Uterus (tissue), 2 donors: Measurements from ENCODE around the gene SYNE1.
"Not testable (repeated sequence)": the region's sequence is repeated elsewhere in the genome, so short reads cannot be mapped to it uniquely, and the experiment has no call there.

ENCODE experiments used
- POLR2A ChIP-seq, 2 donors: fragments of 450-650 bp; IDR thresholded peaks; one replicate each; pipeline ENCODE4 v1.6.1; 2016; ENCODE audit warnings: antibody characterized with exemption in 2 of 2, mild to moderate bottlenecking in 1 of 2, moderate library complexity in 1 of 2
- TF ChIP-seq, protein P1 (sequence below), 4 experiments: fragments of 200-600 bp in 2 of 4; fragments of 450-650 bp in 2 of 4; sonication (generic) in 2 of 4; IDR thresholded peaks; one replicate each; pipeline ENCODE4 v1.5.1; 2016 to 2019; ENCODE audit warnings: antibody characterized with exemption in 4 of 4, mild to moderate bottlenecking in 2 of 4, moderate library complexity in 1 of 4

DNA sequence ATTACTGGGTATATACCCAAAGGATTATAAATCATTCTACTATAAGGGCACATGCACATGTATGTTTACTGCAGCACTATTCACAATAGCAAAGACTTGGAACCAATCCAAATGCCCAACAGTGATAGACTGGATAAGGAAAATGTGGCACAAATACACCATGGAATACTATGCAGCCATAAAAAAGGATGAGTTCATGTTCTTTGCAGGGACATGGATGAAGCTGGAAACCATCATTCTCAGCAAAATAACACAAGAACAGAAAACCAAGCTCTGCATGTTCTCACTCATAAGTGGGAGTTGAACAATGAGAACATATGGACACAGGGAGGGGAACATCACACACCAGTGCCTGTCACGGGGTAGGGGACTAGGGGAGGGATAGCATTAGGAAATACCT is 123.0 kb downstream of the SYNE1 start:
- TF ChIP-seq, protein P1, sequence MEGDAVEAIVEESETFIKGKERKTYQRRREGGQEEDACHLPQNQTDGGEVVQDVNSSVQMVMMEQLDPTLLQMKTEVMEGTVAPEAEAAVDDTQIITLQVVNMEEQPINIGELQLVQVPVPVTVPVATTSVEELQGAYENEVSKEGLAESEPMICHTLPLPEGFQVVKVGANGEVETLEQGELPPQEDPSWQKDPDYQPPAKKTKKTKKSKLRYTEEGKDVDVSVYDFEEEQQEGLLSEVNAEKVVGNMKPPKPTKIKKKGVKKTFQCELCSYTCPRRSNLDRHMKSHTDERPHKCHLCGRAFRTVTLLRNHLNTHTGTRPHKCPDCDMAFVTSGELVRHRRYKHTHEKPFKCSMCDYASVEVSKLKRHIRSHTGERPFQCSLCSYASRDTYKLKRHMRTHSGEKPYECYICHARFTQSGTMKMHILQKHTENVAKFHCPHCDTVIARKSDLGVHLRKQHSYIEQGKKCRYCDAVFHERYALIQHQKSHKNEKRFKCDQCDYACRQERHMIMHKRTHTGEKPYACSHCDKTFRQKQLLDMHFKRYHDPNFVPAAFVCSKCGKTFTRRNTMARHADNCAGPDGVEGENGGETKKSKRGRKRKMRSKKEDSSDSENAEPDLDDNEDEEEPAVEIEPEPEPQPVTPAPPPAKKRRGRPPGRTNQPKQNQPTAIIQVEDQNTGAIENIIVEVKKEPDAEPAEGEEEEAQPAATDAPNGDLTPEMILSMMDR (IDR thresholded peaks at IDR 0.05) = not testable (repeated sequence)
- TF ChIP-seq POLR2A (IDR thresholded peaks at IDR 0.05) = not testable (repeated sequence)
